ENCODE data around the gene GPALPP1.

Gene GPALPP1

GRCh38 chr13:45064889-45065288 lies 75.6 kb downstream of the GPALPP1 start:
- no peak for DNase-seq

- peak; percentile 25 for DNase-seq
These were observed 79.0 kb downstream of the GPALPP1 start for GRCh38 chr13:45068036-45069001.

- DNase-seq, result peak; percentile 36
These were observed 84.5 kb downstream of the GPALPP1 start for GRCh38 chr13:45073809-45074208.

- DNase-seq, result no peak
These were observed 85.4 kb downstream of the GPALPP1 start for GRCh38 chr13:45074721-45075120.

GRCh38 chr13:45078003-45078402 lies 88.7 kb downstream of the GPALPP1 start:
- DNase-seq, result no peak

Data from hematopoietic multipotent progenitor cell treated with erythropoietin and hydrocortisone succinate and interleukin-3 and kit ligand, for 4 days (in vitro differentiated cells).